Measurements from ENCODE around the gene WFDC1.

The WFDC1 gene

GRCh38 chr16:84262031-84262430 is 32.6 kb upstream of the WFDC1 start:
- no peak for TF ChIP-seq CTCF (conservative IDR thresholded peaks at IDR 0.05; ENCODE audit: low read depth, low read length)
- no peak for DNase-seq (ENCODE audit: low read depth)
- H3K4me3 ChIP-seq (ENCODE audit: low read depth, low read length) = no peak overlapping the region

DNA sequence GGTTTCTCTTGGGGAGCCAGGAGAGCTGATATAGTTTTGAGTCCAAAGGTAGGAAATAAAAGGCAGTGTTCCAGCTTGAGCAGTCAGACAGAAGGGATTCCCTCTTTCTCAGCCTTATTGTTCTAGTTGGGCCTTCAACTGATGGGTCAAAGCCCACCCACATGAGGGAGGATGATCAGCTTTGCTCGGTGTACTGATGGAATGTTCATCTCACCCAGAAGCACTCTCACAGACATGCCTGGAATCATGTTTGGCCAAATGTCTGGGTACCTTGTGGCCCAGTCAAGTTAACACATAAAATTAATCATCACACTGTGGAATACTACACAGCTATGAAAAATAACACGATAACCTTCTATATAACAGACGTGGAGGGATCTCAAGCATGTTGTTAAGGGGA is 31.7 kb upstream of the WFDC1 start:
- no peak for DNase-seq (ENCODE audit: low read depth)
- TF ChIP-seq CTCF (conservative IDR thresholded peaks at IDR 0.05; ENCODE audit: low read depth, low read length) = no peak
- H3K4me3 ChIP-seq (ENCODE audit: low read depth, low read length) = no peak overlapping the region

- DNase-seq (ENCODE audit: low read depth) = peak; percentile 77
Observed at GRCh38 chr16:84266451-84266850, 28.2 kb upstream of the WFDC1 start.

DNA sequence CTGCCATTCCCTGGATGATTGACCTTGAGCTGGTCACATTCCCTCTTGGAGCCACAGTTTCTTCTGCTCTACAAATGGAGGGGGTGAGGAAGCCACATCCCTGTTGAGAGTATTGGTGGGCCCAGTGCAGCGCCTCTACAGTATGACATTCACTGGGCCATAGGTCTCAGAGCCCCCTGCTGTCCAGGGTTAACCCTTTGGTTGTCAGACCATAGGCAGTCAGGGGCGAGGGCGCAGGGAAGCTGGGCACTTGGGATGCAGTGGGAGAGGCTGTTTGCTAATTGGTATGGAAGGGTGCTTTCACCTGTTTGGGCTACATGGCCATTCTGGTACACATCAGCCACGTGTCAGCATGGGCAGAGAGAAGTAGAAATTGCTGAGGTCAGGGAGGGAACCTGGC is 27.3 kb upstream of the WFDC1 start:
- no peak for DNase-seq (ENCODE audit: low read depth)
- TF ChIP-seq CTCF (conservative IDR thresholded peaks at IDR 0.05; ENCODE audit: low read depth, low read length) = no peak
- H3K4me3 ChIP-seq (ENCODE audit: low read depth, low read length) = no peak overlapping the region

More at GRCh38 chr16:84266451-84266850, 28.2 kb upstream of the WFDC1 start:
- H3K4me3 ChIP-seq (ENCODE audit: low read depth, low read length) = no peak overlapping the region
- no peak for TF ChIP-seq CTCF (conservative IDR thresholded peaks at IDR 0.05; ENCODE audit: low read depth, low read length)

DNA sequence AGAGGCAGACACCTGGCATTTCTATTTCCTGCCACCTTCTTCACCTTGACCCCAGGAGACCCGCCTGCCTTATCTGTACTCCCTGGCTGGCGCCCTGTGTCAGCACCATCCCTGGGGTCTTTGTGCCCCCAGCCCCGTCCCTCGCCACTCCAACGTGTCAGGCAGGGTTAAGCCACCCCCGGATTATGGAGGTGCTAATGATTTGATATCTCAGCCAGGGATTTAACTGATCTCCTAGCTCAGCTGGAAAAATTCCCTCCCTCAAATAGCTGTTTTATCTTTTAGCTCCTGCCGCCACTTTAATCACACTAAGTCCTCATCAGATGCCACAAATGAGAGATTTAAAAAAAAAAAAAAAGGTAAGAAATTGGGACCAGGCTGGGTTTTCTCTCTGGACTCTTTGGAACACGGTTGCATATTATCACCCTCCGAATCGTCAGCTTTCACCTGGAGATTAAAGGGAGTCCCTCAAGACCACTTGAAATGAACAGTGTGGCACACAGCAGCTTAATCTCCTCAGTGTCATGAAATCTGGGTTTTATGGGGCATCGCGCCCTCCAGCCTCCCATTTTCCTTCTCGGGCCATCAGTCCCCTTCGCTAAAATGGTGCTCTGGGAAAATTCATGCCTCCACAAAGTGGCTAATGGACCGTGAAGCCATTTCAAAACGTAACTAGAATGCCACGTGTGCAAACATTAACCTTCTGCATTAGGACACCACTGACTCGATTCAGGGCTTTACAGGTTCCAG is 26.2 kb upstream of the WFDC1 start:
- no peak overlapping the region for H3K4me3 ChIP-seq (ENCODE audit: low read depth, low read length)
- DNase-seq (ENCODE audit: low read depth) = no peak
- no peak for TF ChIP-seq CTCF (conservative IDR thresholded peaks at IDR 0.05; ENCODE audit: low read depth, low read length)

DNA sequence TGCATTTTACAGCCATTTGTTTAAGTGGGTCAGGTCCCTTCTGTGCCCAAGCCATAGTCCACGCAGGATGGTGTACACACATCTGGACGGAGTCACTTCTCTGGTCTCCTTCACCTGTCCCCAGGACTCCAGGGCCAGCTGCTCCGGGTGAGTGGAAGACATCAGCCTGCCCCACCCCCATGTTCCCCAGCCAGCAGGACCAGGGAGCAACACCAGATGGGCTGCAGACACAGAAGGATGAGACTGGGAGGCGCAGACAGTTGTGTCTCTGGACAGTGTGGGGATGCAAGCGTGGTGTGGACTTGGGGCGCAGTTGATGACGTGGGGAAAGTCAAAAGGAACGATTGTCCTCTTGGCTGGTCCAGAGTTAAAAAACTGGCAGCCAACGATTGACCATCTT is 24.6 kb upstream of the WFDC1 start:
- TF ChIP-seq CTCF (conservative IDR thresholded peaks at IDR 0.05; ENCODE audit: low read depth, low read length) = no peak
- DNase-seq (ENCODE audit: low read depth) = no peak

DNA sequence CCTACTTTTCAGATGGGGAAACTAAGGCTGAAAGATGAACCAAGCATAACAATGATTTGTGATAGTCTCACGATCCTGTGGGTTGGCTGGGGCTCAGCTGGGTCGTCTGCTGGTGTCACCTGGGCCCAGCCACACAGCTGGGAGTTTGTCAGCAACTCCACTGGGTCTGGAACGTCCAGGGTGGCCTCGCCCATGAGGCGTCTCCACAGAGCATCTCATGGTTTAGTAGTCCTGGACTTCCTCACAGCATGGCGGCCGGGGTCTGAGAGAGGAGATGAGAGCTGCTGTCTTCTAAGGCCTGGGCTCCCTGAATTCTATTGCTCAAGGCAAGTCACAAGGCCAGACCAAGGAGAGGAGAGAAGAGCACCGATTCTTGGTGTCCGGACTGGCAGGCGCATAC is 24.1 kb upstream of the WFDC1 start:
- DNase-seq (ENCODE audit: low read depth) = no peak
- no peak for TF ChIP-seq CTCF (conservative IDR thresholded peaks at IDR 0.05; ENCODE audit: low read depth, low read length)
- no peak overlapping the region for H3K4me3 ChIP-seq (ENCODE audit: low read depth, low read length)

More for the DNA sequence above, 24.6 kb upstream of the WFDC1 start:
- no peak overlapping the region for H3K4me3 ChIP-seq (ENCODE audit: low read depth, low read length)
